Kidney capillary endothelial cell (primary cell): ENCODE results near the gene CNKSR3.

Experiments used
- DNase-seq: peaks from one replicate; pipeline ENCODE4 v3.0.0-alpha.2; 2018; ENCODE audit warnings: low spot score

Gene CNKSR3

DNA sequence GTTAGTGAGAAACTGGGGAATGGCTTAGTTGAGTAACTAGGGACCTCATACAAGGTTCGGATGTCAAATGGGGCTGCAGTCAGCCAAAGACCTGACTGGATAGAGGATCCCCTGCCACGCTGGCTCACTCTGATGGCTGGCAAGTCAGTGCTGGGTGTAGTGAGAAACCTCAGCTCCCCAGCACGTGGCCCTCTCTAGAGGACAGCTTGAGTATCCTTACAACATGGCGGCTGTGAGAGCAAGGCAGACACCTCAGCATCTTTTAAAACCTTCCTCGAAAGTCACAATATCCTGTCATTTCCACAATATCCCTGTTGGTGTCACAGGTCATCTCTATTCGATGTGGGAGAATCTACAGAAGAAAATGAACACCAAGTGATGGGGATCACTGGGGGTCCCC is 127.2 kb downstream of the CNKSR3 start:
- DNase-seq: no peak

DNA sequence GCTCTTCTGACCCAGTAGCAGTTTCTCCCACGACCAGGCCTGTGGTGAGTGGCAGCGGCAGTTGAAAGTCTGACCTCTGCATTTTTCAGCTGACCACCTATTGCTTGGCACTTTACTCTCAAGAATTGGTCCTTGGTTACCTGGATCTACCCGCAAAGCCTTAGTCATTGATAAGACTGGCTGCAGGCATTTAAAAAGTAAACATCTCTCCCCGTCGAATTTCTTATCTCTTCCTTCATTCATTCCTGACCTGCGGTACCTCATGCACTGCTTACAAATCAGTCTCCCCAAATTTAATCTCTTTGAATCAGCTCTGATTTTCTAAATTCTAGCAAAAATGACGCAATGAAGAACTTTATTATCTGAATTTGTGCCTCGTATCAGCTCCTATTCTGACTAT is 127.7 kb downstream of the CNKSR3 start:
- no peak for DNase-seq

DNA sequence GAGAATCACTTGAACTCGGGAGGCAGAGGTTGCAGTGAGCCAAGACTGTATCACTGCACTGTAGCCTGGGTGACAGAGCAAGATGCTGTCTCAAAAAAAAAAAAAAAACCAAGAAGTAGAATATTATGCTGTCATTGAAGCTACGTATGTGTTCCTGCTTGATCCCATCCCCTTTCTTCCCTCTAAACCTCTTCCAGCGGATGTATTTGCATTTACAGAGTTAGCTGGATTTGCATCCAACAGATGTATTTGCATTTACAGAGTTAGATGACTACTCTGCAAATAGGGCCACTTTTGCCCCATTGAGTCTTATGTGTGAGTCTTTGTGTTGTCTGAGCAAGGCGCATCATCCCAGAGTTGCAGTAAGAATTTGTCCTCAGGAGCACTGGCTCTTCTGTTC is 128.9 kb downstream of the CNKSR3 start:
- DNase-seq: no peak

- no peak for DNase-seq
Observed at GRCh38 chr6:154380741-154381140, 129.7 kb downstream of the CNKSR3 start.

- no peak for DNase-seq
Observed at GRCh38 chr6:154379585-154379984, 130.9 kb downstream of the CNKSR3 start.

DNA sequence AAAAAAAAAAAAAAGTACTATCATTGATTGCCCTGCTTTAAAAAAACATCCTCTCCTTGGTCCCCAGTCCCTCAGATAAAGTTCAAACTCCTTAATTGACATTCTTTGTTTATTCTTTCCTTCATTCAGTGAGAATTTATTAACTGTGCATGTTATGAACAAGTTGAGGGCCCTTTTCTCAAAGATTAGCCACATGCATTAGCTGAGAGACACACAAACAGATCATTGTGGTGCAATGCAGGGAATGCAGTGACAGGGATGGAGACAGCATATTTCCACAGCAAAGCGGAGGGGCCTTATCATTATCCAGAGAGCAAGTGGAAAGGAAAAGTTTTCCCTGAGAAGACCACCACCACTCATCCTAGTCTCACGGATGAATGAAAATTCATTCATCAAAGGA is 132.0 kb downstream of the CNKSR3 start:
- DNase-seq: no peak

DNA sequence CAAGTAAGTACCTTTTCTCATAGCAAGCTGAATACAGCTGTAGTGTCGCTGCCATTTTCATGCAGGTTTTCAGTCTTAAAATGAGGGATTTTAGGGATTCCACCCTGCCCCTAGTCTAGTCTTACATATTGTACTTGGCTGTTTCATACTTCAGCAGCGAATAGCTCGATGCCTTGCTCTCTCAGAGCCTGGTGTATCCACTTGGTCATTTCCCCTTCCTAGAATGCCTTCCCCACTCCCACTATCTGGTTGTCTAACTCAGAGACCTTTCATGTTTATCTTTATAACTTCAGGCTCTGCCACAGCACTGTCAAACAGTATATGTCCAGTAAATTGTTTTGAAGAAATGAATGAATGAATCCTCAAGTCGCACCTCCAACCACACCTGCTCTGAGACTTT is 132.8 kb downstream of the CNKSR3 start:
- no peak for DNase-seq

DNA sequence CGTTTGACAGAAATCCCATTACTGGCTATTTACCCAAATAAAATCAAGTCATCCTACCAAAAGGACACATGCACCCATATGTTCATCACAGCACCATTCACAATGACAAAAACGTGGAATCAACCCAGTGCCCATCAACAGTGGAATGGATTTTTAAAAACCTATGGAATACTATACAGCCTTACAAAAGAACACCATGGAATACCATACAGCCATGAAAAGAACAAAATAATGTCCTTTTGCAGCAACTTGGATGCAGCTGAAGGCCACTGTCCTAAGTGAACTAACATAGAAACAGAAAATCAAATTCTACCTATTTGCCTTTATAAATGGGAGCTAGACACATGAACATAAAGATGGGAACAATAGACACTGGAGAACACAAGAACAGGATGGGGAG is 136.5 kb downstream of the CNKSR3 start:
- no peak for DNase-seq

DNA sequence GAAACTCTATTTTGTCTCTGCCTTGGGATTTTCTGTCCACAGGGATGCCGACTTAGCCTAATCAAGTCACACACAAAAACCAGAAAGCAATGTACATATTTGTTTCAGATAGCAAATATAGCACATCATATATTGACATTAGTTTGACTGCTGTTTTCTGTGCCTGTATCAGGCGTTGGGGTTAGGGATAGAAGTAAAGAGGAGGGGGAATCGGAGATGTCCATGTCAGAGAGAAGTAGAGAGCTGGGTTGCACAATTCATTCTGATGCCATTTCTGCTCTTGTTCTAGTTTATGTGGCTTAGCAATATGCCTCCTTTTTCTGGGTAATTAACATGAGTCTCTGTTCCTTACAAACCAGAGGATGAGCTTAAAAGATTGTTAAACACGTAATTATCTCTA is 139.2 kb downstream of the CNKSR3 start:
- DNase-seq: no peak

DNA sequence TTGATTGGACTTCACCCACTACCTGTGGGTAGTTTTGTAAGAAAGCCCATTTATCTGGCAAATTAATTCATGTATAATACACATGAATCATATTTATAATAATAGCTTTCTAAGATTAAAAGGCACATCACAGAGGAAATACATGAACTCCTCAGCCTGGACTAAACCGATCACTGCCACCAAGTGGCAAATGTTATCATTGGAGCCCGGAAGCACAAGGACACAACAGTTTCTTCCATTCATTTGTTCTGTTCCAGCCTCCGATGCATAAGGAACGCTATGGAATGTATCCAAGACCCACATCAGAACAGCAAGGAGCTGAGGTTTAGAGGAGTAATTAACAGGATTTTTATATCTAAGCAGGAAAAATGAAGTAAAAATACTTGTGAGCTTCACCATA is 139.9 kb downstream of the CNKSR3 start:
- DNase-seq: peak; percentile 32

DNA sequence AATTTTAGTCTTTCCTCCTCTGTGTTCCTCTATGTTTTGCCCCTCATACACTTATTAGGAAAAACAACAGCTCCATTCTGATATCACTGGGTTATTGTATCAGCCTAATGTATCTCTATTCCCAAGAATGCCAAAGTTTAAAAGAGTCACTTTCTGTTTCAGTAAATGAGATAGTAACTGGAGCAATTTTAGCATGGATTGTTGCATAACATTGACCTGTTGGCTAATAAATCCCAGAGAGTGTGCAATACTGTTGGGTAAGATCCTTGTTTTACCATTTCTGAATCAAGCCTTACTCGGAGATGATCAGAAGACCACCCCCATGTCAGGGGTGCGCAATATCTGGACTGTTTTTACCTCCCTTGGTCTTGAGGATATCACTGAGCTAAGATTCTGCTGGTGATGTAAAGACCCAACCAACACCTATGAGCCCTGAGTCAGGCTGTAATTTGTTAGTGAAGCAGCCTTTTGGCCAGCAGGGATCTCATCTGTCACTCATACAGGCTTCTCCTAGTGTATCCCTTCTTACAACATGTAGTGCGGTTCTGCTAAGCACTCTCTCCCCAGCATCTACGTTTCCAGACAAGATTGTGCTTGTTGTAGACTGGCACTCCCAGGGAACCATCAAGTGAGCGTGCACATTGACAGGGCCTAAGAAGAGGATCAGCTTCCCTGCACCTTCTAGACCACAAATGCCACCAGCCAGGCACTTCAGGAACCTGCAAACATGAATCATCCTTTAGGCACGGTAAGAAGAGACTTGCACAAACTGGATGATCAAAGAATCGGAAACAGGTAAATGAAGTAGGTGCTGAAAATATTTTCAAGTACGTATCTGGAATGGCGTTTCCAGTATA is 142.4 kb downstream of the CNKSR3 start:
- DNase-seq: no peak

GRCh38 chr6:154367336-154367735 is 143.1 kb downstream of the CNKSR3 start:
- DNase-seq: no peak

GRCh38 chr6:154363821-154364220 is 146.7 kb downstream of the CNKSR3 start:
- DNase-seq: no peak

DNA sequence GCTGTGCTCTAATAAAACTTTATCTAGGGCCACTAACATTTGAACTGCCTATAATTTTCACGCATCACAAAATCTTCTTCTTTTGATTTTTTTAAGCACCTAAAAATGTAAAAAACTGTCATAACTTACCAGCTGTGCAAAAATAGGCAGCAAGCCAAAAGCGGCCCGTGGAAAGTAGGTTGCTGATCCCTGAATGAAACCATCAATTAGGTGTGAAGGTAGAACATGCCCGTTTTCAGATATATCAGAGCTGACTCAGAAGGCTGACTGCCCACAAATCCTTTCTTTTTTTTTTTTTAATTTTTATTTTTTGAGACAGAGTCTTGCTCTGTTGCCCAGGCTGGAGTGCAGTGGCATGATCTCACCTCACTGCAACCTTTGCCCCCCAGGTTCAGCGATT is 149.0 kb downstream of the CNKSR3 start:
- DNase-seq: no peak

- DNase-seq: no peak
Observed at GRCh38 chr6:154360476-154360875, 150.0 kb downstream of the CNKSR3 start.

- DNase-seq: no peak
Observed at GRCh38 chr6:154359679-154360078, 150.8 kb downstream of the CNKSR3 start.

DNA sequence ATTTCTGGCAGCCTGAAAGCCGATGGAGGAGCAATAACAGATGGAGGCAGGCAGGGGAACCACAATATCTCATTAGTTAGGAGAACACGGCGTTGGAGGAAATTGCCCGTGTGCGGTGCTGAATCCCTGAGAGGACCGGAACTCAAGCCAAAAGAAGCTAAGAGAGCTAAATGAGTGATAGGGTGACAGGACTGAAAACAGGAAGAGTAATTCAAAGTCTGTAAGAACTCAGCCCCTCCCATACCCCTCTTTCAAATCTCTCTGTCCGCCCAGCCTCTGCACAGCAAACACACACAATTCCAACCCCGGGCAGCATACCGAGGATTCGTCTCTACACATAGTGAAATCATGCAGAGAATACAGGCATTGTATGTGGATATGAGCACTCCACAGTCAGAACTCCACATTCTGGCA is 151.3 kb downstream of the CNKSR3 start:
- no peak for DNase-seq

GRCh38 chr6:154358019-154358545 is 152.4 kb downstream of the CNKSR3 start:
- DNase-seq: no peak

GRCh38 chr6:154356690-154357089 is 153.8 kb downstream of the CNKSR3 start, which contains the start of gene IPCEF1:
Gene IPCEF1 (minus strand): TSS chr6:154356803. CDS start chr6:154265947, 90,856 bp downstream.
- no peak for DNase-seq

- DNase-seq: no peak
Observed at GRCh38 chr6:154356113-154356512, 154.4 kb downstream of the CNKSR3 start.

GRCh38 chr6:154354265-154354777 is 156.2 kb downstream of the CNKSR3 start:
- no peak for DNase-seq

DNA sequence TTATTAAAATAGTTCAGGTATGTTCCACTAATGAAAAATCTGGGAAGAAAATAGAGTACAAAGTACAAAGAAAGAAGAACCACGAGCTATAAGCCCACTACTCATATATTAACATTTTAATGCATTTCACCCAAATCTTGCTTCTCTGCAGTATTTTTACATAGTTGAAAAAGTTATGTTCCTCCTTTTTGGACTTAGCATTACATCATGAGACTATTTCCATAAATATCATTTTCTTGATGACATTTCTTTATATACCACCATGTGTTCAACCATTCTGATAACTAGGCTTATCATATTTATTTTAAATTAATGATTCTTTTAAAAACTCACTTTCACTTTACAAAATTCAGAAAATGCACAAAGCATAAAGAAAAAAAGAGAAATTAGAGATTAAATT is 156.9 kb downstream of the CNKSR3 start:
- DNase-seq: no peak

- no peak for DNase-seq
Observed at GRCh38 chr6:154352898-154353585, 157.4 kb downstream of the CNKSR3 start.
